ENCODE results near the gene SNAPIN.

SNAPIN gene

DNA sequence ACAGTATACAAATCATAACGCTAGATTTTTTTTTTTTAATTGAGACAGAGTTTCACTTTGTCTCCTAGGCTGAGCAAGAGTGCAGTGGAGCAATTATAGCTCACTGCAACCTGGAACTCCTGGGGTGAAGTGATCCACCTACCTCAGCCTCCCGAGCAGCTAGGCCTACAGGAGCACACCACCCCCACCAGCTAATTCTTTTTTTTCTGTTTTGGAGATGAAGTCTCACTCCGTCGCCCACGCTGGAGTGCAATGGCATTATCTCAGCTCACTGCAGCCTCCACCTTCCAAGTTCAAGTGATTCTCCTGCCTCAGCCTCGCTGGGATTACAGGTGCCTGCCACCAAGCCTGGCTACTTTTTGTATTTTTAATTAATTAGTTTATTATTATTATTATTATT is 41.3 kb downstream of the SNAPIN start:
- no peak for DNase-seq (ENCODE audit: low read depth in 4 of 4, low spot score in 1 of 4)

DNA sequence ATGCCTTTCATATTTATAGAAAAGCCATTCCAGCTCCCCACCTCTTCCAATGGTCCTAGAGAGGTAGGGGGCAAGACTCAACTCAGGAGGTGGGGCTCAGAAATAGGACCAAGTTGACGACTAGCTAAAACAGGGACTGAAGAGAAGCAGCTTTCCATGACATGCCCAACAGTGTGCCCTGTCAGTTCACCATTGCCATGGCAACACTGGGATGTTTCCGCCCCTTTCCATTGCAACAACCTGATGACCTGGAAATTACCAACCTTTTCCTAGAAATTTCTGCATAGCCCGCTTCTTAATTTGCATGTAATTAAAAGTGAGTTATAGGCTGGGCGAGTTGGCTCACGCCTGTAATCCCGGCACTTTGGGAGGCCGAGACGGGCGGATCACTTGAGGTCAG is 47.0 kb downstream of the SNAPIN start:
- DNase-seq (ENCODE audit: low read depth in 4 of 4, low spot score in 1 of 4) = no peak

- no peak for DNase-seq (ENCODE audit: low read depth in 4 of 4, low spot score in 1 of 4)
Measured at GRCh38 chr1:153711026-153711425, 52.5 kb downstream of the SNAPIN start.
